Keratinocyte (primary cell): Measurements from ENCODE around the gene ATXN10. TPM values are rescaled to one million over a fixed set of nuclear protein-coding genes. Genes with fewer than 3 reads are reported as not detected.
A peak's percentile ranks its signal among the peaks of the same experiment; 100 is the strongest.

ENCODE experiments used
- DNase-seq: peaks from one replicate; pipeline ENCODE4 v3.0.0-alpha.2; 2011; ENCODE audit warnings: low read depth, missing footprints, low spot score
- FAIRE-seq: peaks from 2 replicates; lab custom pipeline; 2011; peaks lifted over from hg19 to GRCh38; lab: Jason Lieb, UNC
- H2AFZ ChIP-seq: 2 replicates; pipeline ENCODE4 v1.6.0; 2012; ENCODE audit warnings: low read length, control low read depth, inconsistent platforms; ENCODE audit not compliant: control insufficient read depth
- H3K27ac ChIP-seq: 2 replicates; pipeline ENCODE4 v1.5.1; 2011; ENCODE audit warnings: low read length; ENCODE audit not compliant: control insufficient read depth, insufficient read depth
- H3K27me3 ChIP-seq: 3 replicates; pipeline ENCODE4 v1.6.0; 2011; ENCODE audit warnings: low read length; ENCODE audit not compliant: control insufficient read depth, insufficient read depth; ENCODE audit errors: extremely low read depth
- H3K36me3 ChIP-seq, 2 experiments: 2 replicates in 1 of 2; 3 replicates in 1 of 2; pipeline ENCODE4 v1.5.1; 2011; ENCODE audit warnings: low read length in 2 of 2, mild to moderate bottlenecking in 1 of 2; ENCODE audit not compliant: control insufficient read depth in 2 of 2, insufficient read depth in 2 of 2; ENCODE audit errors: extremely low read depth in 1 of 2
- H3K4me1 ChIP-seq: 3 replicates; pipeline ENCODE4 v1.5.1; 2011; ENCODE audit warnings: low read length; ENCODE audit not compliant: control insufficient read depth, insufficient read depth; ENCODE audit errors: extremely low read depth
- H3K4me2 ChIP-seq: 3 replicates; pipeline ENCODE4 v1.6.0; 2011; ENCODE audit warnings: low read depth, low read length; ENCODE audit not compliant: control insufficient read depth, insufficient read depth; ENCODE audit errors: extremely low read depth
- H3K4me3 ChIP-seq, 3 experiments: fragments of 200-600 bp in 1 of 3; sonication (generic) in 1 of 3; 2 replicates in 2 of 3; 3 replicates in 1 of 3; pipeline ENCODE4 v1.5.1; 2011 to 2016; ENCODE audit warnings: low read length in 3 of 3, mild to moderate bottlenecking in 3 of 3, control low read depth in 2 of 3, inconsistent platforms in 1 of 3, low read depth in 1 of 3, mixed read lengths in 1 of 3, mixed run types in 1 of 3, moderate library complexity in 1 of 3; ENCODE audit not compliant: control insufficient read depth in 2 of 3, insufficient read depth in 2 of 3; ENCODE audit errors: extremely low read depth in 1 of 3
- H3K79me2 ChIP-seq: 2 replicates; pipeline ENCODE4 v1.6.0; 2012; ENCODE audit warnings: low read length; ENCODE audit not compliant: control insufficient read depth, insufficient read depth
- H3K9ac ChIP-seq: 3 replicates; pipeline ENCODE4 v1.6.0; 2011; ENCODE audit warnings: low read length; ENCODE audit not compliant: control insufficient read depth, insufficient read depth; ENCODE audit errors: extremely low read depth
- H3K9me1 ChIP-seq: 3 replicates; pipeline ENCODE4 v1.6.0; 2011; ENCODE audit warnings: low read length; ENCODE audit not compliant: control insufficient read depth, insufficient read depth; ENCODE audit errors: extremely low read depth
- H3K9me3 ChIP-seq: 2 replicates; pipeline ENCODE4 v1.5.1; 2012; ENCODE audit warnings: low read depth, low read length; ENCODE audit not compliant: control insufficient read depth
- H4K20me1 ChIP-seq: 3 replicates; pipeline ENCODE4 v1.6.0; 2011; ENCODE audit warnings: low read length; ENCODE audit not compliant: control insufficient read depth, insufficient read depth; ENCODE audit errors: extremely low read depth
- EZH2 ChIP-seq: IDR thresholded peaks from one replicate; pipeline ENCODE4 v1.6.1; 2012; ENCODE audit warnings: inconsistent platforms, mild to moderate bottlenecking, low read length, moderate library complexity
- dilution Hi-C: fragments of 300-500 bp; cut with MboI; formaldehyde crosslinking; loops from one replicate; pipeline ENCODE4 v1.7.0; 2020; ENCODE audit warnings: low sequenced_read_pairs; ENCODE audit not compliant: extremely low pct_ligation_motif_present
- polyA plus RNA-seq, 5 experiments: library from polyadenylated mRNA; depleted of rRNA in 3 of 5; stranded (reverse) in 3 of 5; stranded (forward) in 1 of 5; unstranded in 1 of 5; fragments of >200 nt; gene quantifications; 1 replicate in 1 of 5; 2 replicates in 3 of 5; 3 replicates in 1 of 5; pipeline versions ENCODE4 v1.2.1 to v1.2.3, GENCODE V29; 2011 to 2012; ENCODE audit warnings: missing spikeins in 2 of 5, low read depth in 1 of 5, low replicate concordance in 1 of 5
- TF ChIP-seq, protein P1 (sequence below), 3 experiments: IDR thresholded peaks in 1 of 3; conservative IDR thresholded peaks in 1 of 3; optimal IDR thresholded peaks in 1 of 3; 2 replicates in 2 of 3; 3 replicates in 1 of 3; pipeline versions ENCODE3 to v1.5.1; 2011; ENCODE audit warnings: low read length in 3 of 3, mild to moderate bottlenecking in 3 of 3, moderate library complexity in 2 of 3, control low read depth in 1 of 3, inconsistent platforms in 1 of 3; ENCODE audit not compliant: insufficient read depth in 2 of 3; ENCODE audit errors: extremely low read depth in 1 of 3

ATXN10 gene
- polyA plus RNA-seq, 1 donor (not counting 4 experiments of a cell fraction or from before 2014, with no cell fraction given) = 276 TPM

DNA sequence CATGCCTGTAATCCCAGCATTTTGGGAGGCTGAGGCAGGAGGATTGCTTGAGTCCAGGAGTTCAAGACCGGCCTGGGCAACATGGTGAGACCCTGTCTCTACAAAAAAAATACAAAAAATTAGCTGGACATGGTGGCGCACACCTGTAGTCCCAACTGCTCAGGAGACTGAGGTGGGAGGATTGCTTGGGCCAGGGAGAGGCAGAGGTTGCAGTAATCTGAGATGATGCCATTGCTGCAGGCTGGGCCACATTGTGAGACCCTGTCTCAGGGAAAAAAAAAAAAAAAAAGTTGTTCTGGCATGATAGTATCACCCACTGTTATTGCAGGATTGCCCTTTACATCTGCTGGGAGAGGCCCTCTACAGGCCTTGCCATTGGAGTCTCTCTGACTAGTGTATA is 18.4 kb downstream of the ATXN10 start:
- H3K4me2 ChIP-seq = no peak overlapping the region
- TF ChIP-seq, protein P1, sequence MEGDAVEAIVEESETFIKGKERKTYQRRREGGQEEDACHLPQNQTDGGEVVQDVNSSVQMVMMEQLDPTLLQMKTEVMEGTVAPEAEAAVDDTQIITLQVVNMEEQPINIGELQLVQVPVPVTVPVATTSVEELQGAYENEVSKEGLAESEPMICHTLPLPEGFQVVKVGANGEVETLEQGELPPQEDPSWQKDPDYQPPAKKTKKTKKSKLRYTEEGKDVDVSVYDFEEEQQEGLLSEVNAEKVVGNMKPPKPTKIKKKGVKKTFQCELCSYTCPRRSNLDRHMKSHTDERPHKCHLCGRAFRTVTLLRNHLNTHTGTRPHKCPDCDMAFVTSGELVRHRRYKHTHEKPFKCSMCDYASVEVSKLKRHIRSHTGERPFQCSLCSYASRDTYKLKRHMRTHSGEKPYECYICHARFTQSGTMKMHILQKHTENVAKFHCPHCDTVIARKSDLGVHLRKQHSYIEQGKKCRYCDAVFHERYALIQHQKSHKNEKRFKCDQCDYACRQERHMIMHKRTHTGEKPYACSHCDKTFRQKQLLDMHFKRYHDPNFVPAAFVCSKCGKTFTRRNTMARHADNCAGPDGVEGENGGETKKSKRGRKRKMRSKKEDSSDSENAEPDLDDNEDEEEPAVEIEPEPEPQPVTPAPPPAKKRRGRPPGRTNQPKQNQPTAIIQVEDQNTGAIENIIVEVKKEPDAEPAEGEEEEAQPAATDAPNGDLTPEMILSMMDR (optimal IDR thresholded peaks at IDR 0.05 in 1 of 3, IDR thresholded peaks at IDR 0.05 in 1 of 3, conservative IDR thresholded peaks at IDR 0.05 in 1 of 3; ENCODE audit: extremely low read depth in 1 of 3, insufficient read depth in 2 of 3, low read length in 3 of 3) = no peak
- TF ChIP-seq EZH2 = no peak
- no peak for DNase-seq
- H3K9me3 ChIP-seq = no peaks in the 10 kb centered on the region
- no peaks in the 10 kb centered on the region for H4K20me1 ChIP-seq
- peaks cover 8 to 18% of the 10 kb centered on the region in 2 experiments for H3K36me3 ChIP-seq
- H3K27ac ChIP-seq = no peak overlapping the region
- no peak for FAIRE-seq
- H3K4me3 ChIP-seq = no peak overlapping the region
- no peak overlapping the region for H3K9ac ChIP-seq
- dilution Hi-C loops = no loop called here
- no peak overlapping the region for H2AFZ ChIP-seq
- peaks cover 33% of the 10 kb centered on the region for H3K4me1 ChIP-seq
- no peaks in the 10 kb centered on the region for H3K27me3 ChIP-seq
- no peaks in the 10 kb centered on the region for H3K9me1 ChIP-seq
- peaks cover 29% of the 10 kb centered on the region for H3K79me2 ChIP-seq

GRCh38 chr22:45692549-45692948 is 20.9 kb downstream of the ATXN10 start:
- no peaks in the 10 kb centered on the region for H3K9me1 ChIP-seq
- peaks cover 8 to 18% of the 10 kb centered on the region in 2 experiments for H3K36me3 ChIP-seq
- no peak overlapping the region for H3K27ac ChIP-seq
- peaks cover 17% of the 10 kb centered on the region for H3K79me2 ChIP-seq
- no peak overlapping the region for H3K9ac ChIP-seq
- TF ChIP-seq EZH2 = no peak
- TF ChIP-seq, protein P1 (optimal IDR thresholded peaks at IDR 0.05 in 1 of 3, IDR thresholded peaks at IDR 0.05 in 1 of 3, conservative IDR thresholded peaks at IDR 0.05 in 1 of 3; ENCODE audit: extremely low read depth in 1 of 3, insufficient read depth in 2 of 3, low read length in 3 of 3) = no peak
- peaks cover 33% of the 10 kb centered on the region for H3K4me1 ChIP-seq
- no peak for DNase-seq
- H3K27me3 ChIP-seq = no peaks in the 10 kb centered on the region
- peak overlapping the region; percentile 7 for H3K4me2 ChIP-seq
- H4K20me1 ChIP-seq = no peaks in the 10 kb centered on the region
- no peaks in the 10 kb centered on the region for H3K9me3 ChIP-seq
- no peak overlapping the region for H3K4me3 ChIP-seq
- dilution Hi-C loops = no loop called here
- H2AFZ ChIP-seq = no peak overlapping the region
- FAIRE-seq = peak; percentile 80
